Sigmoid colon (tissue), 4 donors: Measurements from ENCODE around the gene SASS6.

ENCODE experiments used
- CTCF ChIP-seq, 4 experiments: fragments of 450-650 bp in 3 of 4; fragments of 200-600 bp in 1 of 4; IDR thresholded peaks; one replicate each; pipeline ENCODE4 v1.5.1; 2016 to 2019; ENCODE audit warnings: antibody characterized with exemption in 4 of 4, mild to moderate bottlenecking in 3 of 4, moderate library complexity in 2 of 4
- EP300 ChIP-seq, 4 donors: sonication (generic); formaldehyde crosslinking; IDR thresholded peaks; one replicate each; pipeline ENCODE4 v1.6.1; 2017; ENCODE audit warnings: antibody characterized with exemption in 4 of 4
- POLR2A ChIP-seq, 2 donors: fragments of 450-650 bp; IDR thresholded peaks; one replicate each; pipeline ENCODE4 v1.6.1; 2016; ENCODE audit warnings: antibody characterized with exemption in 2 of 2, mild to moderate bottlenecking in 2 of 2, moderate library complexity in 2 of 2

- TF ChIP-seq CTCF (IDR thresholded peaks at IDR 0.05) (no peak), POLR2A (IDR thresholded peaks at IDR 0.05) (no peak), EP300 (IDR thresholded peaks at IDR 0.05) (peak in 1 of 4 donors; percentile 40)
Measured at GRCh38 chr1:100132566-100133477, at the start of gene SASS6, which contains the start of gene TRMT13.
